ENCODE data around the gene CALML3. TPM values are rescaled to one million over a fixed set of nuclear protein-coding genes. Genes with fewer than 3 reads are reported as not detected.

CALML3 gene
- polyA plus RNA-seq, 1 donor from 2014 or later: not detected

- Histone ChIP-seq H3K36me3 (ENCODE audit: insufficient read depth, low read length) (no peaks in the 10 kb centered on the region), H3K27ac (ENCODE audit: low read length) (no peak overlapping the region), H3K9me3 (ENCODE audit: low read length) (no peaks in the 10 kb centered on the region)
Observed at GRCh38 chr10:5479481-5480161, 45.1 kb upstream of the CALML3 start.

More at GRCh38 chr10:5479481-5480161, 45.1 kb upstream of the CALML3 start:
- Histone ChIP-seq H3K9ac (ENCODE audit: low read length) (no peak overlapping the region), H3K79me2 (replicated peaks; ENCODE audit: insufficient read depth, low read length) (no peaks in the 10 kb centered on the region), H3K4me2 (ENCODE audit: low read length) (no peak overlapping the region), H3F3A (ENCODE audit: insufficient read depth, low read length, poor library complexity, severe bottlenecking) (no peaks in the 10 kb centered on the region), H3K4me3 (ENCODE audit: low read length) (no peak overlapping the region), H4K20me1 (ENCODE audit: insufficient read depth) (no peaks in the 10 kb centered on the region), H2AFZ (ENCODE audit: low read depth, low read length) (no peak overlapping the region), H3K27me3 (ENCODE audit: insufficient read depth, low read depth, low read length) (no peaks in the 10 kb centered on the region), H3K9me2 (ENCODE audit: insufficient read depth, low read length) (no peaks in the 10 kb centered on the region)
- TF ChIP-seq EP300 (conservative IDR thresholded peaks at IDR 0.05; ENCODE audit: poor library complexity, severe bottlenecking) (no peak), POLR2AphosphoS5 (IDR thresholded peaks at IDR 0.05) (no peak), REST (IDR thresholded peaks at IDR 0.05; ENCODE audit: borderline replicate concordance) (no peak), SMC3 (conservative IDR thresholded peaks at IDR 0.05; ENCODE audit: poor library complexity) (no peak), EZH2 (IDR thresholded peaks at IDR 0.05; ENCODE audit: borderline replicate concordance, insufficient read depth, low read length, poor library complexity, severe bottlenecking) (no peak), CTCF (IDR thresholded peaks at IDR 0.05; ENCODE audit: poor library complexity, severe bottlenecking) (no peak), RAD21 (conservative IDR thresholded peaks at IDR 0.05) (no peak), TAF1 (IDR thresholded peaks at IDR 0.05; ENCODE audit: low read depth) (no peak), MXI1 (conservative IDR thresholded peaks at IDR 0.05; ENCODE audit: poor library complexity, severe bottlenecking) (no peak)

Measured in neural cell (in vitro differentiated cells).